Dendritic cell treated with granulocyte-macrophage colony-stimulating factor and Interleukin-4, amounts not matched to agents 40 ng/mL and 50 ng/mL, for 4 days (primary cell): ENCODE data around the gene SLC38A2.

Experiments
- H3K27ac Mint-ChIP-seq: one replicate; pipeline ENCODE4 v1.8.0; 2022; ENCODE audit warnings: mild to moderate bottlenecking, mixed read lengths
- H3K27me3 Mint-ChIP-seq: one replicate; pipeline ENCODE4 v1.8.0; 2022; ENCODE audit warnings: mild to moderate bottlenecking, mixed read lengths
- H3K36me3 Mint-ChIP-seq: one replicate; pipeline ENCODE4 v1.8.0; 2022; ENCODE audit warnings: low read depth, mixed read lengths
- H3K4me1 Mint-ChIP-seq: one replicate; pipeline ENCODE4 v1.8.0; 2022; ENCODE audit warnings: low read depth, mixed read lengths
- H3K4me3 Mint-ChIP-seq: one replicate; pipeline ENCODE4 v1.8.0; 2022; ENCODE audit warnings: mild to moderate bottlenecking, moderate library complexity, mixed read lengths
- H3K9me3 Mint-ChIP-seq: one replicate; pipeline ENCODE4 v1.8.0; 2022; ENCODE audit warnings: mixed read lengths
- intact Hi-C: fragments of 100-400 bp; cut with micrococcal nuclease; formaldehyde crosslinking; loops from one replicate; pipeline ENCODE4 v1.15.0; 2022

The SLC38A2 gene

DNA sequence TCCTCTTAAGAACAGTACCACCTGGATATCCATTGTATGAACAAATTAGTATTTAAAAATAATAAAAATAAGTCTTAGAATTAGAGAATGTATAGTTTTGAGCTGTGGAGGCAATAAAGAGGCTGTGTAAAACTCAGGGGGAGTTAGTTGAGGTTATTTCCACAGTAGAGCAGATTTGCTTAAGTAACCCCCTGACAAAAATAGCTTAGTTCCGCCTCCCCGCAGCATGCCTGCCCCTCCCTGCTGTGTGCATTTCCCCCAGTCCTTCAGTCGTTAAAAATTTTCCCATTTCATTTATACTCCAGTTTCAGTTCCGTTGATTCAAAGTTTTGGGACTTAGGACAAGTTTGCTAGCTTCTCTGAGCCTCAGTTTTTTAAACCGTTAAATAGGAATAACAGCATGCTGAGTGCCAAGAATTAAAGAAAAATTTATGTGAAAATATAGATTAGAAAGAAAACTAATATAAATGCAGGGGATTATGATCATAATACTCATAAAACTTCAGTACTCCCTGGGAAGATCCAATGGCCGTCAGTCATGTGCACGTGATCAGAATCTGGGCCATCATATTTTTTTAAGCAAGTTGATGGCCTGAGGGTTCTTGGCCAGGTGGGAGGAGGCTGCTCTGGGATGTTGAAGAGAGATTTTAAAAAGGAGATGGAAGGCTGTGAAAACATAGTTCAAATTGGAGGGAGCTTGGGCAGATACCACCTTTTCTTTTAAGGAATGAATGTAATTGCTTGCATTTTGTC, 14.5 kb upstream of the SLC38A2 start:
- intact Hi-C loops: loop anchor here (5.0 kb wide), 1 partner anchor 85 kb away; no protein-coding TSS in a partner anchor
- H3K9me3 Mint-ChIP-seq: no peaks in the 10 kb centered on the region
- H3K27me3 Mint-ChIP-seq: no peaks in the 10 kb centered on the region
- no peak overlapping the region for H3K4me3 Mint-ChIP-seq
- H3K27ac Mint-ChIP-seq: peak overlapping the region; percentile 54
- peaks cover 8% of the 10 kb centered on the region for H3K36me3 Mint-ChIP-seq
- H3K4me1 Mint-ChIP-seq: peaks cover 34% of the 10 kb centered on the region

DNA sequence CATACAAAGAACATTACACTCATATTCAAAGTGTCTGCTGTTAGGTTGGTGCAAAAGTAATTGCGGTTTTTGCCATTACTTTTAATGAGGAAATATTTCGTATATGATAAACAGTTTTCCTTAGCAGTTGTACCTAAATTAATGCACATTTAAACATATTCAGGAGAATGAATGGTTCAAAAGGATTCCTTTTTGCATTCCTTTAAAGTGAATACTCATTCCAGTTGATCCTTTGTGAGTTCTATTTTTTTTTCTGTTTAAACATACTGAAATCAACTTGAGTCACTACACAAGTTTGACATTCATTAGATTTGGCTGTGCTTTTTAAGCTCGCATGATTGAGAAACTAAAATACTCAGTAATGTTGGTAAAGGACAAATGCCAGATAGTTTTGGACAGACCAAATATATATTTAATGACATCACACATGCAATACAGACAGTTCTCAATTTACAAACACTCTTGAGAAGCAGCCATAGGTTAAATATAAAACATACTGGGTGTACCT, 13.8 kb upstream of the SLC38A2 start:
- Mint-ChIP-seq H3K27me3 (no peaks in the 10 kb centered on the region), H3K4me3 (no peak overlapping the region), H3K4me1 (peaks cover 34% of the 10 kb centered on the region), H3K27ac (no peak overlapping the region), H3K9me3 (no peaks in the 10 kb centered on the region), H3K36me3 (peaks cover 8% of the 10 kb centered on the region)
- intact Hi-C loops: loop anchor here (5.0 kb wide), 1 partner anchor 86 kb away; no protein-coding TSS in a partner anchor

DNA sequence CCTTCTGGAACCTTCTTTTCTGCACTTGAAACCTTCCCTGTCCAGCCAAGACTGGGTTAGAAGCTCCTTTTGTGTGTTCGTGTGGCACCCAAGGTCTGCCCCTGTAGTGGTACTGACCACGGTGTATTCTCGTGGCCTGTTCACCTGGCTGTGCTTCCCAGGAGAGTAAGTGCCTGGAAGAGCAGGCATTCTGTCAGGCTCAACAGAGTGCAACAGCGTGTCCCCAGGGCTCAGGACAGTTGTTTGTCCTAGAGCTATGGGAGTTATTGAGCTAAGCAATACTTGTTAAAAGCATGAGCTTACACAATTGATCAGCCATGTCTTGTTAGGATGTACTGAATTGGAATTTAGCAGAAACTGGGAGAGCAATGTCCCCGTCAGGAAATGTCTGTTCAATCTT, 12.9 kb upstream of the SLC38A2 start:
- intact Hi-C loops: loop anchor here (5.0 kb wide), 1 partner anchor 87 kb away; no protein-coding TSS in a partner anchor
- peaks cover 8% of the 10 kb centered on the region for H3K36me3 Mint-ChIP-seq
- no peaks in the 10 kb centered on the region for H3K27me3 Mint-ChIP-seq
- H3K9me3 Mint-ChIP-seq: no peaks in the 10 kb centered on the region
- peaks cover 34% of the 10 kb centered on the region for H3K4me1 Mint-ChIP-seq
- H3K4me3 Mint-ChIP-seq: no peak overlapping the region
- H3K27ac Mint-ChIP-seq: peak overlapping the region; percentile 52

DNA sequence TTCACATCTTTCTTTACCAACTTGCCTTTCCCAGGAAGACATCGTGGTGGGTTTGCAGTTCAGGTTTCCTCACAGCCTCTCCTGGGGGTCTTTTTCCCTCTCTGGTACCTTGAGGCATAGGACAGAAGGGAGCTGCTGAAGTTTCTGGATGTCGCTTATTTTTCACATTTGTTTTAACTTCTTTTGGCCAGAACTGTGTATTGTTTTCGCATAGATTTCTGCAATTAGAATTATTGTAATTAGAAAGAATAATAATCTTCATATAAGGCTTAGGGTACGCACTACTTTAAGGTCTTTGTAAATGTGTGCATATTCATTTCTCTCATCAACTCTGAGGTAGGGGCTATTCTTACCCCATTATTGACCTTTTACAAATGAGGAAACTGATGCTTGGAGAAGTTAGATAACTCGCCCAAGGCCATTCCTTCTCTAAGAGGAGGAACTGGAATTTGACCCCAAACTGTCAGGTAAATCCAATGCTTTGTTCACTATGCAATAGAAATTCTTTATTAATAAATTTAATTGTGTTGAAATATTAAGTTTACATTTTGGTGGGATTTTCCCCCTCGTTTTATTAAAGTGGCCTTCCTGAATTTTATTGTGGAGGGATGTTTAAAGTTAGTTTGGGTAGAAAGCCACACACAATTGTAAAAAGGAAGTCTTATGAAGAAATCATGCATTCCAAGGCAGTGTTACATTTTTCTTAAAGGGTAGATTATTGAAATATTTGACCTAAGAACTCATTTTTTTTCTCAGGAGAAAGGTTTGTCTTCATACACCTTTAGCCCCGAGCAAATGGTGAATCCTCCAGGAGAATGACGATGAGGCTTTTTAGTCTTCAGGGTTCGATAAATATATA, 12.1 kb upstream of the SLC38A2 start:
- Mint-ChIP-seq H3K27me3 (no peaks in the 10 kb centered on the region), H3K4me1 (peaks cover 34% of the 10 kb centered on the region), H3K27ac (peak overlapping the region; percentile 99), H3K36me3 (peaks cover 8% of the 10 kb centered on the region), H3K4me3 (peak overlapping the region; percentile 87), H3K9me3 (no peaks in the 10 kb centered on the region)
- intact Hi-C loops: loop anchor here (5.0 kb wide), 1 partner anchor 88 kb away; no protein-coding TSS in a partner anchor

DNA sequence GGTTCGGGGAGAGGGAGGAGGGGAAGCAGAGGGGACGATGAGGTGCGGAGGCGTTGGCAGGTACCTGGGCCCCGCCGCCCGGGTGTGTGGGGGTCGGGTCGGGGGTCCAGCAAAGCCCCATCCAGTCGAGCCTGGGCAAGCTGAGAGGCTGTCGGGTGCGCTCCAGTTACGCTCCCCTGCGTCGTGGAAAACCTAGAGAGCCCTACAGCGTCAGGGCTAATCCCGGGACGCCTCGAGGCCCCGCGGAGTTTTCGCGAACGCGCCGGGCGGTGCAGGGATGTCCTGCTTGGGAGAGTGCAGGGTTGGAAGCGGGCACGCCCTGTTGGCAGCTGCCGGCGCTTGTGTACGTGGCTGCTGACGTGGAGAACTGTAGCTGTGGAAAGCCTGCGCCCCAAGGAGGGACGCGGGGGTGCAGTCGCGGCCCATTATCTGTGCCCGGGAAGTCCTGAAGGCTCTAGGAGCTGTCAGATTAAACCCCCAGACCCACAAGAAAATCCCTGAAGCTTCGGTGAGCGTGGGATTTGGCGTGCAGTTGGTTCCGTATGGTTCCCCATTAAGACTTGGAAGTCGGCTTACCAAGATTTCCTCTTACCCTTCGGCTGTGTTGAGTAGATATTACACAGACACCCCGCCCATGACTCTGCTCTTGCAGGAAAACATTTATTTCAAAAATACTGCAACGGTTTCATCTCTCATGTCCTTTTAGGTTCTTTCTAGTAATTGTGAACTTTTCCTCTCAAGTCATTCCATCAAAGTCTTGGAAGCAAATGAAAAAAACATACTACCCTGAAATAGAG, 11.3 kb upstream of the SLC38A2 start:
- Mint-ChIP-seq H3K9me3 (no peaks in the 10 kb centered on the region), H3K36me3 (peaks cover 8% of the 10 kb centered on the region), H3K4me3 (peak overlapping the region; percentile 87), H3K27ac (peak overlapping the region; percentile 99), H3K27me3 (no peaks in the 10 kb centered on the region), H3K4me1 (peaks cover 37% of the 10 kb centered on the region)
- intact Hi-C loops: loop anchor here (1.0 kb wide), 1 partner anchor 11 kb away; no protein-coding TSS in a partner anchor

DNA sequence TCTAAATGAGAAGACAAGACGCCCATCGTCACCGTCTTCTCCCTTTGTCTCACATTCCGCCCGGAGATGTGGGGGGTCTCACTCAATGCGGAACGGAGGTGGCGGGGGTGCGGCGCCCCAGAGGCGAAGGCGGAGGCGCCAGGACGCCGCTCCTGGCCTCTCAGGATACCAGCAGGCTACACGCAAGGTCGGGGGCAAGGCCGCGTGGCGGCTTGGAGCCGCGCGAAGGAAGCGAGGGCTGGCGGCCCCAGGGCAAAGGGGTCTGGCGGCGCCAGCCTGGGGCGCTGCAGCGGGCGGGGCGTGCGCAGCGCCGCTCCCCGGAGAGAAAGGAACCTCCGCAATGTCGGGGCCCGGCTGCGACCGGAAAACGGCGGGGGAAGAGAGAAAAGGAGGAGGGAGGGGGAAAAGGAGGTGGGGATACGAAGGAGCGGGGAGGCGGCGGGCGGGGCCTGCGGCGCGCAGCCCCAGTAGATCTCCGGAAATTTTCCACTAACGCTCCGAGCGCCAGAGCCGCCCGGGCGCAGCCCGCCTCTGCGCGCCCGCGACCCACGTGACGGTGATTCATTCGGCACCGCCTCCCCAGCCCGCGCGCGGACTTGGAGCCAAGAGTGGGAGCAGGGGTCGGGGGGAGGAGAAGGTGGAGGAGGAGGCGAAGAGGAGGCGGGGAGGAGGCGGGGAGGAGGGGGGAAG, 10.5 kb upstream of the SLC38A2 start:
- H3K27me3 Mint-ChIP-seq: peaks cover 2% of the 10 kb centered on the region
- H3K4me3 Mint-ChIP-seq: peak overlapping the region; percentile 87
- no peaks in the 10 kb centered on the region for H3K9me3 Mint-ChIP-seq
- intact Hi-C loops: loop anchor here (1.0 kb wide), 1 partner anchor 10 kb away; no protein-coding TSS in a partner anchor
- peaks cover 44% of the 10 kb centered on the region for H3K4me1 Mint-ChIP-seq
- H3K36me3 Mint-ChIP-seq: peaks cover 8% of the 10 kb centered on the region
- peak overlapping the region; percentile 99 for H3K27ac Mint-ChIP-seq

DNA sequence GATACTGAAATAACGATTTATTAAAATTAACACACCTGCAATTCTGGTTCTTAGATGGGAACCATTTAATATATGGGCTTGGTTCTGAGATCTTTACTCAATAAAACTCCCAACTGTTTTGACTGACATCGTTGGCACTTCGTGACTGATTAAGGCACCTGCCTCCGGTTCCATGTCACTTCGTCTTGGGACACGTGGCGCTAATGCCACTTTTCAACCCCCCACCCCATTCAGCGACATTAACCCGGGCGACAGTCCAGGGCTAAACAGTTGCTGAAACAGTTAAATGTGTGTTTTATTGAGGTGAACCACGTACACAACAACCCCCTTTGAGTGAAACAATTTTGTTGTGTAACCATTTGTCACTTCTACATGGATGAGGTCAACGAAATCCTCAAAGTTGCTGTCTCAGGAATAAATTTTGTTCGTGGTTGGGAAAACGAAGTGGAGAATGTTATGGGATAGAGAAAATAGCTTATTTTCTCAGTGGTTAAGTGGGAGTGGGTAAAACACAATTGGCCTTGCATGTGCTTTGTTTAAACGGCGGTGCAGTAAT, 9.9 kb upstream of the SLC38A2 start:
- Mint-ChIP-seq H3K9me3 (no peaks in the 10 kb centered on the region), H3K27me3 (peaks cover 2% of the 10 kb centered on the region), H3K27ac (peak overlapping the region; percentile 99), H3K36me3 (peaks cover 8% of the 10 kb centered on the region), H3K4me1 (peaks cover 39% of the 10 kb centered on the region), H3K4me3 (peak overlapping the region; percentile 87)
- intact Hi-C loops: no loop called here

DNA sequence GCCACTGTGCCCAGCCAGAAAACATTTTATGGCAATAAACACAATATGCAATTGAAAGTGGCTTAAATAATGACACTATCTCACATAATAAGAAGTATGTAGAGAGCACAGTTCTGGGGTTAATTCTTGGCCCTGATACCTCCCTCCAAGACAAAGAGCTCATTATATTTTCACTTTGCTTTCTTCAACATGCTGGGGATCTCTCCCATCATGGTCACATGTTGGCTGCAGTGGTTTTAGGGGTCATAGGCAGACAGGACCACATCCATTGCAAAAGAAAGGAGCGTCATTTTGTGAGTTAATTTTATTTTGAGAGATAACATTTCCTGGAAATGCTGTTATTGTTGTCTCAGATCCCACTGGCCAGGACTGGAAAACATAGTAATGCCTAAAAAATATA, 8.3 kb upstream of the SLC38A2 start:
- no peaks in the 10 kb centered on the region for H3K9me3 Mint-ChIP-seq
- H3K4me3 Mint-ChIP-seq: no peak overlapping the region
- peaks cover 2% of the 10 kb centered on the region for H3K27me3 Mint-ChIP-seq
- peaks cover 32% of the 10 kb centered on the region for H3K4me1 Mint-ChIP-seq
- H3K27ac Mint-ChIP-seq: no peak overlapping the region
- H3K36me3 Mint-ChIP-seq: peaks cover 8% of the 10 kb centered on the region
- intact Hi-C loops: no loop called here

DNA sequence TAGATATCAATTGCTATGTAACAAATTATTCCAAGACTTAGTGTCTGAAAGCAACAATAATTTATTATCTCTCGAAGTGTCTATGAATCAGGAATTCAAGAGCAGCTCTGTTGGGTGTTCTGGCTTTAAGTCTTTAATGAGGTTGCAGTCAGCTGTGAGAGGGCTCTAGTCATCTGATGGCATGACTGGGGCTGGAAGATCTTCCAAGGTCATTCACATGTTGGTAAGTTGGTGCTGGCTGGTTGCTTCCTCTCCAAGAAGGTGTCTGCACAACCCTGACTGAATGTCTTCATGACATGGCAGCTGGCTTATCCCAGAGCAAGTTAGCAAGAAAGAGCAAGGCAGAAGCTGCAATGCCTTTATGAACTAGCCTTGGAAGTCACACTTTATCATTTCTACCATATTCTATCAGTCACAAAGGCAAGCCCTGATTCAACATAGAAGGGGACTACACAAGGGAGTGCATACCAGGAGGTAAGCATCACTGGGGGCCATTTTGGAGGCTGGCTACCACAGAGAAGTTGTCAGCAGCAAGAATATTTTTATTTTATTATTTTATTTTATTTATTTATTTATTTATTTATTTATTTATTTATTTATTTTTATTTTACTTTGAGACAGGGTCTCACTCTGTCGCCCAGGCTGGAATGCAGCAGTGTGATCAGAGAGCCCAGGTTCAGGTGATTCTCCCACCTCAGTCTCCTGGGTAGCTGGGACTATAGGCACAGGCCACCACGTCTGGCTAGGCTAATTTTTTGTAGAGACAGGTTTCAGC, 7.6 kb upstream of the SLC38A2 start:
- Mint-ChIP-seq H3K9me3 (no peaks in the 10 kb centered on the region), H3K27ac (no peak overlapping the region), H3K27me3 (peaks cover 2% of the 10 kb centered on the region), H3K4me1 (peaks cover 28% of the 10 kb centered on the region), H3K36me3 (peaks cover 8% of the 10 kb centered on the region), H3K4me3 (no peak overlapping the region)
- intact Hi-C loops: no loop called here

DNA sequence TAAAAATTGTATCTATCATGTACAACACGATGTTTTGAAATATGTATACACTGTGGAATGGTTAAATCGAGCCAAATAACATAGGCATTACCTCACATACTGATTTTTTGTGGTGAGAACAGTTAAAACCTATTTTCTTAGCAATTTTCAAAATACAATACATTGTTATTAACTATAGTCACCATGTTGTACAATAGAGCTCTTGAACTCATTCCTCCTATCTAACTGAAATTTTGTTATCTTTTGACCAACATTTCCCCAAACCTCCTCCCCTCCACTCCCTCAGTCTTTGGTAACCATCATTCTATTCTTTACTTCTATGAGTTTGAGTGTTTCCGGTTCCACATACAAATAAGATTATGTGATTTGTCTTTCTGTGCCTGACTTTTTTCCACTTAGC, 6.8 kb upstream of the SLC38A2 start:
- intact Hi-C loops: no loop called here
- peaks cover 8% of the 10 kb centered on the region for H3K36me3 Mint-ChIP-seq
- H3K27me3 Mint-ChIP-seq: peaks cover 2% of the 10 kb centered on the region
- H3K4me3 Mint-ChIP-seq: no peak overlapping the region
- H3K9me3 Mint-ChIP-seq: no peaks in the 10 kb centered on the region
- H3K27ac Mint-ChIP-seq: no peak overlapping the region
- peaks cover 27% of the 10 kb centered on the region for H3K4me1 Mint-ChIP-seq

DNA sequence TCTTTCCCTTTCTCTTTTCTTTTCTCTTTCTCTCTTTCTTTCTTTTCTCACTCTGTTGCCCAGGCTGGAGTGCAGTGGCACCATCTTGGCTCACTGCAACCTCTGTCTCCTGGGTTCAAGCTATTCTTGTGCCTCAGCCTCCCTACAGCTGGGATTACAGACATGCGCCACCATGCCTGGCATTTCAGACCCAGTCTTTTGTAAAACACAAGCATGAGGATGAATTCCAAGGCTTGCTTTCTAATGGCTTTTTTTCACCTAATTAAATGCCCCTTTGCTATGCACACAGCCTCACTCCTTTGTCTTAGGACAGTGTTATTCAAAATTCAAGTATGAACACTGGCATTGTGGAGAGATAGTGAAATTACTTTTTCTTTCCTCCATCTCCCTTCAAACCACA, 6.0 kb upstream of the SLC38A2 start:
- Mint-ChIP-seq H3K9me3 (no peaks in the 10 kb centered on the region), H3K27ac (peak overlapping the region; percentile 8), H3K4me1 (peaks cover 27% of the 10 kb centered on the region), H3K4me3 (no peak overlapping the region), H3K27me3 (peaks cover 7% of the 10 kb centered on the region), H3K36me3 (peaks cover 1% of the 10 kb centered on the region)
- intact Hi-C loops: no loop called here

DNA sequence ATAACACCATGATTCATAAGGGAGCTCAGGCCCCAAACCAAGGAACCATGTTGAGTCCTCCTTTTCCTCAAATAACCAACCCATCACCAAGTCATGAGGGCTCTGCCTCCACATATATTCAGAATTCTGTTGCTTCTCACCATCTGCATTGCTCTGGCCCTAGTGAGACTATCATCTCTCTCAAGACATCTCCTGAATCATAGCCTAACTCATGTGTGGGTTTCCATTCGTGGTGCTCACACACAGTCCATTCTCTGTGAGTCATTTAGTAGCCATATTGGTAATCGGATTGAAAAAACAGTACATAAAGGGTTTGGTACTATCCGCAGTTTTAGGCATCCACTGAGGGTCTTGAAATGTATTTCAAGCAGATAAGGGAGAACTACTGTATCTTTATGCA, 5.1 kb upstream of the SLC38A2 start:
- peaks cover 32% of the 10 kb centered on the region for H3K4me1 Mint-ChIP-seq
- no peak overlapping the region for H3K4me3 Mint-ChIP-seq
- intact Hi-C loops: no loop called here
- H3K27ac Mint-ChIP-seq: no peak overlapping the region
- H3K9me3 Mint-ChIP-seq: no peaks in the 10 kb centered on the region
- H3K27me3 Mint-ChIP-seq: peaks cover 7% of the 10 kb centered on the region
- H3K36me3 Mint-ChIP-seq: peaks cover 2% of the 10 kb centered on the region
